GM12865 (cell line): ENCODE data around the gene RFFL.

ENCODE experiments used
- DNase-seq: peaks from one replicate; pipeline ENCODE4 v3.0.0; 2010; ENCODE audit warnings: low read depth
- H3K4me3 ChIP-seq: 2 replicates; pipeline ENCODE4 v1.5.1; 2011; ENCODE audit warnings: mild to moderate bottlenecking, low read depth, low read length, control low read depth
- CTCF ChIP-seq: IDR thresholded peaks from 2 replicates; pipeline ENCODE4 v1.5.1; 2011; ENCODE audit warnings: low read length, control low read depth, low read depth, inconsistent platforms; ENCODE audit not compliant: insufficient read depth; ENCODE audit errors: missing control alignments

Gene RFFL

GRCh38 chr17:35080536-35080935 is 17.0 kb upstream of the RFFL start:
- no peak for TF ChIP-seq CTCF
- DNase-seq = peak; percentile 91
- peak overlapping the region; percentile 47 for H3K4me3 ChIP-seq

GRCh38 chr17:35079547-35080423 is 16.3 kb upstream of the RFFL start:
- H3K4me3 ChIP-seq = peak overlapping the region; percentile 47; the same call in 1 of the 2 replicates
- no peak for TF ChIP-seq CTCF
- DNase-seq = no peak

GRCh38 chr17:35076874-35077273 is 13.4 kb upstream of the RFFL start:
- DNase-seq = no peak
- no peak for TF ChIP-seq CTCF
- H3K4me3 ChIP-seq = no peak overlapping the region

DNA sequence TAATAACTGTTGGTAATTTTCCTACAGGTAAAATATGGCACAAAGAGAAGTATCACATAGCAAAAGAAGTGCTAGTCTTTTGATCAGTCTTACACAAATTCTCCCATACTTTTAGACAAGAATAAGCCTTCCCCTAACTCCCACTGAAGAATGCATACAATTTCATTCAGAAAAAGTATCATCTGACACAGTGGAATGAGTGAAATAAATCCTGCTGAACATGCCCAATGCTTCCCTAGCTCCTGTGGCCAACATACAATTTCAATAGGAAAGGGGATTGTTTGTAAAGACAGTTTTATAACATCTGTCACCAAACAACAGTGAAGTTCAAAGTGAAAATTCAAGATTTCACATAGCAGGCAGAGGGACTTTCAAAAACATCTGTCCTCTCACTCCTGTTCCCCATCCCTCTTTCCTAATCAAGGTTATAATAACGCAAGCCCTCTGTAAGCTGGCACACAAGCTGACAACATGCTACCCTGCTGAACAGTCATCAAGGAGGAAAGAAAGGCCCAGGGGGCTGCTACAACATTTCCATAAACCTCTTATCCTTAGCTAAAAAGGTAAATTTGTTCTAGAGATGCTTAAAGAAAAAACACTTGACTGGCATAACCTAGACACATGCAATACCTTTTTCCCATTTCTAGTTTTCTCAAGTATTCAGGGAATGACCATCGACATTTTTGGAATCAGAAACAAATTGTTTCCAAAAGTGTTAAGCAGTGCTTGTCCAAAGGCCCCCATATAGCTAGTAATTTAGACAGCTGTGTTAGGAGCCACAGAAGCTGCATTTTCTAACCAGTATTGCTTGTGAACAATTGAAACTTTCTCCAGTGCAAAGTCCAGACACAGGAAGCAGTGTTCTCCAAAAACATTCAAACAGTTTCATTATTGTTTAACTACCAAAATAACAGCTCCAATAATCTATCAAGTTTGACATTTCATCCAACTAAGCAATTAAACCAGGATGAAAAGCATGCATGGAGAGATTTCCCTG is 11.5 kb upstream of the RFFL start:
- DNase-seq = no peak
- TF ChIP-seq CTCF = no peak
- no peak overlapping the region for H3K4me3 ChIP-seq

- no peak for DNase-seq
- TF ChIP-seq CTCF = no peak
- no peak overlapping the region for H3K4me3 ChIP-seq
Observed at GRCh38 chr17:35073991-35074627, 10.6 kb upstream of the RFFL start.

- H3K4me3 ChIP-seq = no peak overlapping the region
- TF ChIP-seq CTCF = no peak
- DNase-seq = peak; percentile 36
Observed at GRCh38 chr17:35073183-35073790, 9.8 kb upstream of the RFFL start.
